ENCODE results near the gene HTR3A.

The HTR3A gene

DNA sequence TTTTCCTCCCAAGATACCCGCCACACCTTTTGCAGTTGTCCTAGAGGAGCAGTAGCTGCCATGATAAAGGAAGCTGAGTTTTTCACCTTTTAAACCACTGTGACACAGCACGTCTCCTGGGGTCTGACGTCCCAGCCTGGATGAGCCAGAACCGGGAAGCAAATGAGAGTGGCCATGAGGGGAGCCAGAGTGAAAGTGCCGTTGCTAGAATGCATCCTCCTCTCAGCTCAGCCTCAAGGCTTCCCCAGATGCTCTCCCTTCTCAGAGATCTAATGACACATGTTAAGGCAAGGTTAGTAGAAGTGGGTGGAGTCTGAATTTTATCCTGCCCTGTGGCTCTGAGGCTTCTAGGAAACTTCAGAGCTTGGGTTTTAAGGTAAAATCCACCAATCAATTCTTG lies 23.4 kb upstream of the HTR3A start:
- no peaks in the 10 kb centered on the region for H3K36me3 ChIP-seq
- peak overlapping the region; percentile 75 for H3K27ac ChIP-seq
- no peaks in the 10 kb centered on the region for H3K27me3 ChIP-seq
- H3K4me1 ChIP-seq (ENCODE audit: control insufficient read depth in 1 of 2, insufficient read depth in 1 of 2, low read depth in 1 of 2, low read length in 1 of 2): peaks cover 43 to 44% of the 10 kb centered on the region in 2 experiments
- peak overlapping the region in 1 of 2 experiments; percentile 39 for H3K4me3 ChIP-seq (ENCODE audit: low read depth in 1 of 2, low read length in 1 of 2)
- no peak for TF ChIP-seq CTCF (IDR thresholded peaks at IDR 0.05)
- no peaks in the 10 kb centered on the region for H3K9me3 ChIP-seq

- H3K27me3 ChIP-seq: no peaks in the 10 kb centered on the region
Observed at GRCh38 chr11:113952070-113952469, 22.8 kb upstream of the HTR3A start.

DNA sequence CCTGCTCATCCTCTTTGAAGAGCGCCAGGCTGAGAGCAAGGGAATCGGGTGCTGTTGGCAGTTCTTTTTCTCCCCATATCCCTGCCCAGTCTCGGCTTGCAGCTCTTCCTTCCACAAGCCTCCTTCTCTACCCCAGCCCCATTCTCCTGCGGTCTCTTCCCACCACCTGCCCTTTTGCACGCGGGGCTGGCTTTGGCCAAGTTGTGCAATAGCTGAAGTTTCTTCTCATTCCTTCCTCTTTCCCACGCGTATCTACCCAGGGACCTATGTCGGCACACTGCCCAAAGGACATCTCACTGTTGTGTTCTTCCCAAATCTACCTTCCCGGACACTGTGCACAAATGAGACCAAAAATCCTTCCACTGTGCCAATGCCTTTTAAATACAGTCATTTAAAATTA lies 22.3 kb upstream of the HTR3A start:
- TF ChIP-seq CTCF (IDR thresholded peaks at IDR 0.05): no peak
- H3K4me3 ChIP-seq (ENCODE audit: low read depth in 1 of 2, low read length in 1 of 2): peak overlapping the region; percentile 22 to 39
- H3K27me3 ChIP-seq: no peaks in the 10 kb centered on the region
- H3K36me3 ChIP-seq: no peaks in the 10 kb centered on the region
- H3K9me3 ChIP-seq: no peaks in the 10 kb centered on the region
- H3K27ac ChIP-seq: peak overlapping the region; percentile 75
- H3K4me1 ChIP-seq (ENCODE audit: control insufficient read depth in 1 of 2, insufficient read depth in 1 of 2, low read depth in 1 of 2, low read length in 1 of 2): peaks cover 35 to 37% of the 10 kb centered on the region in 2 experiments

More at GRCh38 chr11:113952070-113952469, 22.8 kb upstream of the HTR3A start:
- no peak for TF ChIP-seq CTCF (IDR thresholded peaks at IDR 0.05)
- Histone ChIP-seq H3K27ac (peak overlapping the region; percentile 75), H3K4me1 (ENCODE audit: control insufficient read depth in 1 of 2, insufficient read depth in 1 of 2, low read depth in 1 of 2, low read length in 1 of 2) (peaks cover 40 to 42% of the 10 kb centered on the region in 2 experiments), H3K9me3 (no peaks in the 10 kb centered on the region), H3K36me3 (no peaks in the 10 kb centered on the region), H3K4me3 (ENCODE audit: low read depth in 1 of 2, low read length in 1 of 2) (peak overlapping the region; percentile 22 to 39)

DNA sequence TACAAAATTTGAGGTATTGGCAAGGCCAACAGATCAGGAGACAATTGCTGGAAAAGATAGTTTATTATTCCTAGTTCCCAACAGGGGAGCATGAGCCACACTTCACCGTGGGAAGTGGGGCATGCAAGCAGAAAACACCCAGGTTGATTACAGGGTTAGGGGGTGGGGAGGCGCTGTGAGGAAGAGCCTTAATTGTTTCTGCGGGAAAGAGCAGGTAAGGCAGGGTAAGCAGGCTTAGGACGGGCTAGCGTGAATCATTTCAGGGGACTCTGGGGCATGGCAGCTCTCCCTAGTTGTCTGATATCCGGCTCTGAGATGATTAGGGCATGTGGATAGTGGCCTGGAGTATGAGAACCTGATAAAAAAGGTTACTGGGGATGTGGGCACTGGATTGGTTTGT lies 20.7 kb upstream of the HTR3A start:
- H3K27me3 ChIP-seq: no peaks in the 10 kb centered on the region

GRCh38 chr11:113956986-113957385 lies 17.9 kb upstream of the HTR3A start:
- Histone ChIP-seq H3K27me3 (no peaks in the 10 kb centered on the region), H3K9me3 (no peaks in the 10 kb centered on the region), H3K36me3 (no peaks in the 10 kb centered on the region), H3K4me1 (ENCODE audit: control insufficient read depth in 1 of 2, insufficient read depth in 1 of 2, low read depth in 1 of 2, low read length in 1 of 2) (peaks cover 35 to 37% of the 10 kb centered on the region in 2 experiments), H3K4me3 (ENCODE audit: low read depth in 1 of 2, low read length in 1 of 2) (no peak overlapping the region), H3K27ac (no peak overlapping the region)
- TF ChIP-seq CTCF (IDR thresholded peaks at IDR 0.05): no peak

More for the DNA sequence above, 20.7 kb upstream of the HTR3A start:
- H3K4me1 ChIP-seq (ENCODE audit: control insufficient read depth in 1 of 2, insufficient read depth in 1 of 2, low read depth in 1 of 2, low read length in 1 of 2): peaks cover 22 to 27% of the 10 kb centered on the region in 2 experiments
- no peak overlapping the region for H3K4me3 ChIP-seq (ENCODE audit: low read depth in 1 of 2, low read length in 1 of 2)
- H3K27ac ChIP-seq: no peak overlapping the region
- H3K36me3 ChIP-seq: no peaks in the 10 kb centered on the region
- TF ChIP-seq CTCF (IDR thresholded peaks at IDR 0.05): no peak
- H3K9me3 ChIP-seq: no peaks in the 10 kb centered on the region
